GM18517 (cell line): ENCODE data around the gene MERTK.
"Not testable (repeated sequence)": the region's sequence is repeated elsewhere in the genome, so short reads cannot be mapped to it uniquely, and the experiment has no call there.

Experiments used
- ATAC-seq: cut with Tn5 transposase; IDR thresholded peaks from one replicate; pipeline ENCODE4 v1.9.1; 2021; ENCODE audit warnings: mild to moderate bottlenecking, moderate library complexity; ENCODE audit not compliant: unreplicated experiment

MERTK gene

DNA sequence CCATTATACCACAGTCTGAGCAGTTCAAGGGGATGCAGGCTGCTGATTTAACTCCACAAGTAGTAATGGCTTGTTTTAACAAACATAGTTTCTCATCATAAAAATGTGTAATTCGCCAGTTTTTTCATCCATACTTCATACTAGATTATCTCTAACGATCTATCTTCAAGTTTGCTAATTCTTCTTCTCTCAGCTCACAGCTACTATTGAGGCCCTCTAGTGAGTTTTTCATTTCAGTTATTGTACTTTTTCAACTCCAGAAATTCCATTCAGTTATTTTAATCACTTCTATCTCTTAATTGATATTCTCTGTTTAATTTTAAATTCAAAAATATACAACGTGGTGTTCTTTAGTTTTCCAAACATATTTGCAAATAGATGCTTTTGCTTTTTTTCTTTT is 136.5 kb downstream of the MERTK start:
- no peak for ATAC-seq

DNA sequence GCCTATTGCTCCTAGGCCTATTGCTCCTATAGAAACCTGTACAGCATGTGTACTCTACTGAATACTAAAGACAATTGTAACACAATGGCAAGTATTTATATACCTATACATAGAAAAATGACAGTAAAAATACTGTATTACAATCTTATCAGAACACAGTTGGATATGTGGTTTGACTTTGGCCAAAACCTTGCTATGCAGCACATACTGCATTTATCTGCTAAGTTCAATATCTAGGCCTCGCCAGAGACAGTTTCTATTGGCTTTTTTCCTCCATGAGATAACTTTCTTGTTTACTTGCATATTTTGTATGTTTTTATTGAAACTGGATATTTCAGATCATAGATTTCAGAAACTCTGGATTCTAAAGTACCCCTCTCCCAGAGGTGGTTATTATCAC is 137.4 kb downstream of the MERTK start:
- no peak for ATAC-seq

DNA sequence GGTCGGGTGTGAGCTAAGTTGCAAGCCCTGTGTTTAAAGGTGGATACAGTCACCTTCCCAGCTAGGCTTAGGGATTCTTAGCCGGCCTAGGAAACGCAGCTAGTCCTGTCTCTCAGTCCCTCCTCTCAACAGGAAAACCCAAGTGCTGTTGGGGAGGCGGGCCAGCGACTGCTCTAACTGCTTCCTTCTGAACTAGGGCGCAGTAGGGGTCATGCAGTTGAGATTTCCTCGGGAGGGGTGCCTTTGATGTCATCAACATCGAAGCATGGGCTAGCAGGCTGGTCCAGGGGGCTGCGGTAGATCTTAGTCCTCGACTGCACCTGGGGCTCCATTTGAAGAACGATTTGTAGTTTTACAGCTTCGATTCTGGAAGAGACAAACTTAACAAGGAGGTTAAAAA is 141.1 kb downstream of the MERTK start:
- not testable (repeated sequence) for ATAC-seq

DNA sequence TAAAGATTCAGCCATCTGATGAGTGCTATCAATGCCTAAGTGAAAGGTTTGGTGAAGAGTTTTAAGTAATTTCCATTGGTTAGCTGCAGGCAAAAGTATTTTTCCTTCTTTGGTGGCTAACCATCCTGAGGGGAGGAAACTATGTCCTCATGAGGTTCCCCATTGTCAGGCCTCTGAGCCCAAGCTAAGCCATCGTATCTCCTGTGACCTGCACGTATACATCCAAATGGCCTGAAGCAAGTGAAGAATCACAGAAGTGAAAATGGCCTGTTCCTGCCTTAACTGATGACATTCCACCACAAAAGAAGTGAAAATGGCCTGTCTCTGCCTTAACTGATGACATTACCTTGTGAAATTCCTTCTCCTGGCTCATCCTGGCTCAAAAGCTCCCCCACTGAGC is 141.7 kb downstream of the MERTK start:
- ATAC-seq: not testable (repeated sequence)

DNA sequence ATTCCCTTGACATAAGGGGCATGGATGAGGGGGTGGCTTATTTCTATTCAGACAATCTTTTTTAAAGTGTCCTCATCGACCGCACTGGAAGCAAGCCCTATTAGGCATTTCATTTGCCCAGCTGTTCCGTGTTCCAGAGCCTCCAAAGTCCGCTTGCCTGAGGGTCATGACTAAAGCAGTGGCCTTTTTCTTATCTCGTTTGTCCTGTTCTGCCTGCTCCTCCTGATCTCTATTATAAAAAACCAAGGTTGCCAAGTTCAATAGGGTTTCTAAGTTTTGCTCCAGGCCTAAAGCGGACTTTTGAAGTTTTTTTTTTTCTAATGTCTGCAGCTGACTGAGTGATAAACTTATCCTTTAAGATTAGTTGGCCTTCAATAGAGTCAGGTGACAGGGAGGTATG is 143.1 kb downstream of the MERTK start:
- ATAC-seq: not testable (repeated sequence)

DNA sequence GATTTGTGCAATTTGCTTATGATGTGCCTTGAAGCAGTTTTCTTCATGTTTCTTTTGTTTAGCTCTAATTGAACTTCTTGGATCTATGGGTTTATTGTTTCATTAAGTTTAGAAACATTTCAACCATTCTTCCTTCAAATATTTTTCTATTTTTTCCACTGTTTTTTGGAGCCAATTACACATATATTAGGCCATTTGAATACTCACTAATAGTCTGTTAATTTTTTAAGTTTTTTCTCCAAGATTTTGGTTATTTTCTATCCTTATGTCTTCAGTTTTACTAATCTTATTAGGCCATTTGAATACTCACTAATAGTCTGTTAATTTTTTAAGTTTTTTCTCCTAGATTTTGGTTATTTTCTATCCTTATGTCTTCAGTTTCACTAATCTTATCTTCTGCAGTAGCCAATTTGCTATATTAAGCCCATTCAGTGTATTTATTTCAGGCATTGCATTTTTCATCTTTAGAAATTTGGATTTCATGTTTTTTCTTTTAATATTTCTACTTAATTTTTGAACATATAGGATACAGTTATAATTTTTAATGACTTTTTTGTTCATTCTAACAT is 147.1 kb downstream of the MERTK start:
- no peak for ATAC-seq

DNA sequence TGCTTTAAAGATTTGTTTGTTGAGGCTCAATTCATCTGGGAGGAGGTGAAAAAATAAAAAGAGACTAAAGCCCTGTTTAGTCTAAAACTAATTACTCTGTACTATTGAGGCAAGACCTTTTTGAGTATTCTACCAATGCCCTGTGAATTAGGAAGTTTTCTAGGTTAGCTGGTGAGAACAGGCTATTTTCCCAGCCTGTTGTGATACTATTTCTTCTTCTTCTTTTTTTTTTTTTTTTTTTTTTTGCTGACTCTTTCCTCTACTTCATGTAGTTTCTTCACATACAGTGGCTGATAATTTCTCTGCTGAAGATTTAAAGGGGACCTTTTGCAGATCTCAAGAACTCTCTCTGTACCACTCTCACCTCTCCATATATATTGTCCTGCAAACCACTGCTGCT is 147.8 kb downstream of the MERTK start:
- no peak for ATAC-seq

DNA sequence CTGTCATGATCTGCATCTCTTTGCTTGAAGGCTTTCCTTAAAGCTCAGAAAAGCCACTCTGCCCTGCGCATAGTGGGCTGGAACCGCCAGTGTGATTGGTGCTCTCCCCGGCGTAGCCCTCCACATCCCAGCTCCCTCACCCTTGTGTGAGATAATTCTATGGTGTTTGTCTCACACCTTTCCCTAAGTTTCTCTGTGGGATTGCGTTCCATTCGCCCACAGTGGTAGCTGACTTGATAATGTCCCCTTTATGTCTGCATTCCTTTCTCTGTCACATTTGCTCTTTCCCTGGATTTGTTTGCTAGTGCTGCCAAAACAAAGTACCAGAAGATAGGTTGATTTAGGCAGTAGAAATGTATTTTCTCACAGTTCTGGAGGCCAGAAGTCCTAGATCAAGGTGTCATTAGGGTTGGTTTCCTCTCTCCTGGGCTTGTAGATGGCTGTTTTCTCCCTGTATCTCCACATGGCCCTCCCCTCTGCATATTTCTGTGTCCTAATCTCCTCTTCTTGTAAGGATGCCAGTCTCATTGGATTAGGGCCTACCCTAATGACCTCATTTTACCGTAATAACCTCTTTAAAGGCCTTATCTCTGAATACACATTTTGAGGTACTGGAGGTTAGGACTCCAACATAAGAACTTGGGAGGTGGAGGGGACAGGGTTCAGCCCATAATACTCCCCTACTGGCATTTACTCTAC is 149.3 kb downstream of the MERTK start:
- no peak for ATAC-seq

DNA sequence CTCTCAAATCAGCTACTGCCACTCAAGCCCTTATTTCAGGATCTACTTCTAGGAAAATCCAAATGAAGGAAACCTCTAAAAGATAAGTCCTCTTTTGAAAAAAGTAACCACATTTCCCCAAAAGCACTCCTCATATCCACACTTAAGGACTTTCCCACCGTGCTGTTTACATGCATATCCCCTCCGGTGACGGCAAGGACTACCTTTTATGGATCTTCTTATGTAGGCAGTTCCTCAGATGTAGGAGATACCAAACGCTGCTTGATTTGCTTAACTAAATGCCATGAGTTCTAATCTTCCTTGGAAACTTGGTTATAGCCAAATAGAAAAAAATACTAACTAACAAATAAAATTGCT is 149.8 kb downstream of the MERTK start:
- ATAC-seq: no peak

DNA sequence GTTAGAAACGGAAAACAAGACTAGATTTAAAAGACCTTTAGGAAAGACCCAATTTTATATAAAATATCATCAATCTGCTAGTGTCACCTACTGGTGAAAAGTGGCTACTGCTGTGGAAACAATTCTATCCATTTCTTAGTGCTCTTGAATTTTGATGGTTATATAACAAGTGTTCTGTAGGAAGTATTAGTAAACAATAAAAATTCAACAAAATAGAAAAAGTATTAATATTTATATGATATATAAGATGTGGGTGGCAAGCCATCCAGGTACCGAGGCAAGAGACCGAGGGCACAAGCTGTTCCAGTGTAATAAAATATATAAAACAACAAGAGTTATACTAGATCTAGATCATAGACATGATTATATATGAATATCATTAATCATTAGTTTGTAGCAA is 150.5 kb downstream of the MERTK start:
- no peak for ATAC-seq

DNA sequence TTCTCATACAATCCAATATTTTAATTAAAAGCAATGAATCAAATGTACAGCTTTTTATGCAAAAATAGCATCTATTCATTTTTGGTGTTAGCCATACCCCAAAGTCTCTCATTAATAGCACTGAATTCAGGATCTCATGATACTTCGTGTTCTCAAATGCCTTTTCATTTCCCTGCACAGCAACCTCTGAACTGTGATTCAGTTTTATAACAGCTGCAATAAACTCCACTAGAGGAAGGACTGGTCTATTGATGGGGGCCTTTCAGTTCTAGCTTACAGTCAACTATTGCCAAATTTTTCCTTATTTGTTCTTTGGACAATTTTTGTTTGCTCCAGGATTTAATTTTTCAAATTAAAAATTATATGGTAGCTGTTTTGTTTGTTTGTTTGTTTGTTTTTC is 151.9 kb downstream of the MERTK start:
- no peak for ATAC-seq

DNA sequence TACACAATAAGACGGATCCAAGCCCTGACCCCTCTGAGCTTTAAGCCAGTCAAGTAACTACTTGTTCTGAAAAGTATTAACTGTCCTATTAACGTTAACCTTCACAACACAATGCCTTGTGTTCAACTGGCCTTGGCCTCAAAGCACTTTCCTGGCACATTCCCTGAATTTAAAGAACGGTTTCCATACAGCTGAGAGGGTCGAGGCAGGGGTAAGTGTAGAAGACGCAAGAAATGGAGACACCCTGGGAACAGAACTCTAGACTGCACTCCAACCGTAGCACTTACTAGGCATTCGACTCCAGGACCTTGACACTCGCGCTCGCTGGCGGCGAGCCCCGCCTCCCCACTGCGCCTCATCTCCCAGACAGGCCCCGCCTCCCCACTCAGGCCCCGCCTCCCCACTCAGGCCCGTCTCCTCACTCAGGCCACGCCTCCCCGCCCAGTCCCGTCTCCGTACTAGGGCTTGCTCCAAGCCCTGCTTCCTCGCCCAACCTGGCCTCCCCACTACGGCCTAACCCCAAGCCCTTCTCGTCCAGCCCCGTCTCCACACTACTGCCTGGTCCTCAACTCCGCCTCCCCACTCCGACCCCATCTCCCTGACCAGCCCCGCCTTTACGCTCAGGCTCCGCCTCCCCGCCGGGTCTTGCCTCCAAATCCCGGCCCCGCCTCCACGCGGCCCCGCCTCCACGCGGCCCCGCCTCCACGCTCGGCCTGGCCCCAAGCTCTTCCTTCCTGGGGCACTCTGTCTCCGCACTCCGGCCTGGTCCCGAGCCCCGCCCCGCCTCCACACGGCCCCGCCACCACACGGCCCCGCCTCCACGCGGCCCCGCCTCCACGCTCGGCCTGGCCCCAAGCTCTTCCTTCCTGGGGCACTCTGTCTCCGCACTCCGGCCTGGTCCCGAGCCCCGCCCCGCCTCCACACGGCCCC is 155.8 kb downstream of the MERTK start:
- peak; percentile 59 for ATAC-seq

DNA sequence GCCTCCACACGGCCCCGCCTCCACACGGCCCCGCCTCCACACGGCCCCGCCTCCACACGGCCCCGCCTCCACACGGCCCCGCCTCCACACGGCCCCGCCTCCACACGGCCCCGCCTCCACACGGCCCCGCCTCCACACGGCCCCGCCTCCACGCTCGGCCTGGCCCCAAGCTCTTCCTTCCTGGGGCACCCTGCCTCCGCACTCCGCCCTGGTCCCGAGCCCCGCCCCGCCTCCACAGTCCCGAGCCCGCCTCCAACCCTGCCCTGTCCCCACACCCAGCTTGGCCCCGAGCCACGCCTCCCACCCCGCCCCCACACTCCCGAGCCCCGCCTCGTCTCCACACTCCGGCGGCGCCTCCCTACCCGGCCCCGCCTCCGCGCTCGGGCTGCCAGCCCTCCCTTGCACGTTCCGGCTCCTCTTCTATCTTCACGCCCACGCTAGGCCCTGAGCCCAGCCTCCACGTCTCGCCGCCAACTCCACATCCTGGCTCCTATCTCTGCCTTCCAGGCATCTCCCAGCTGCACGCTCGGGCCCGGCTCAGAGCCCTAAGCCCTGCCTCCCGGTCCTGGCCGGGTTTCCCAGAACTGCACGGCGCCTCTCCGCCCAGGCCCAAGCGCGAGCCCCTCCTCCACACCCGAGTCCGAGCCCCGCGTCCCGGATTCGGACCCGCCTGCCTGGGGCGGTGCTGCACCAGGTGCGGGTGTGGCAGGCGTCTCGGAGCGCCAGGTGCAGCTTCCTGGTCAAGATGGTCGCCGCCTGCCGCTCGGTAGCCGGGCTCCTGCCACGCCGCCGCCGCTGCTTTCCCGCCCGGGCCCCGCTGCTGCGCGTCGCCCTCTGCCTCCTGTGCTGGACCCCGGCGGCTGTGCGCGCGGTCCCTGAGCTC is 156.7 kb downstream of the MERTK start, which contains the start of gene TMEM87B:
TMEM87B (plus strand) TSS at position 423 of the 883 bp plus-strand sequence; CDS start at position 746, 323 bp downstream.
- ATAC-seq: peak; percentile 57

DNA sequence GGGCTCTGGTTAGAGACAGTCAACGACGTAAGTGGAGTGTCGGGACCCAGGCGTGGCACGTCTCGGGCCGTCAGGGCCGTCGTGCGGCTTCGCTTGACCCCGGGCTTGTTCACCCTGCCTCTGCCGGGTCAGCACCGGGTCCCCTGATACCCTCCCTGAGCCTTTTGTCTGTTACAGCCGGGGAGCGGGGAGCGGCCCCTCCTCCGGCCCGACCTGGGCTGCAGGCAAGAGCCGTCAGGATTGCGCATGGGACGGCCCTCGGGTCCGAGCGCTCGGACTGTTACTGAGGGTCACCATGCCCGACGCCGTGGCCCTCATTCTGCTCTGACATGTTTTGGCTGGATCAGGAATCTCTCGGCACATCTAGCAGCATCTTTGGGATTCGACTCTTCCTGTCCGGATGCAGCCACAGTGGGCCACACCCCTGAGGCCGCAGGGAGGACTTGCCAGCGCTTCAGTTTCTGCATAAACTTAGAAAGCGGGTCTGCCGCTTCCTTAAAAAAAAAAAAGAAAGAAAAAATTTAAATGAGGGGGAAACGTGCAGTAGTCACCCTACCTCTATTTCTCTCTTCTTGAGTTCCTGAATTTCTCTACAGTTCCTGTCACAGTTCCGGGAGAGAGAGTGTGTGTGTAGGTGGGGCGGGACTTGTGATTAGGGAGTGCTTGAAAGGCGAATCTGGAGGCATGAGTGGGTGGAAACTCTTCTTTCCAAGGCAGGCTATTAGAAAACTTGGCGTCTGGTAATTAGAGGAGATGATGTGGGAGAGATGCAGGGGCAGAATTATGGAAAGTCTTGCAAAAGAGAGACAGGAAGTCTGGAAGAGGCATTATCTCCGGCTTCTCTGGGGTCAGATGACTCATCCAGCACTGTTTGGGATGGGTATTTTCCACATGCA is 157.6 kb downstream of the MERTK start:
- ATAC-seq: peak; percentile 7

DNA sequence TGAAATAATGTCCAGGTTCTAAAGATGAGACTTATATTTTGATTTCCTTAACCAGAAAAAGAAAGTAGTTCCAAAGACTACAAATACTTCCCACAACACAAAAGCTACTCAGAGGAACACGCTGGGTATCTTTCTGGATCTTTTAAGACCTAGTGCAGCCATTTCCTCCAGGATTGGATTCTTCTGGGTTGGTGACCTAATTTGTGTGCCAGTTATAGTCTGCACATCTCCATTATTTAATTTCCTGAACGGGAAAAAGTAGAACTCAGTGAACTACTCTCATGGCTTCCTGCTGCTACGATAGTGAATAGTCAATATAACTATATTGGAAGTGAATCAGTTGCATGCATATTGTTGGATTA is 158.2 kb downstream of the MERTK start:
- ATAC-seq: no peak

DNA sequence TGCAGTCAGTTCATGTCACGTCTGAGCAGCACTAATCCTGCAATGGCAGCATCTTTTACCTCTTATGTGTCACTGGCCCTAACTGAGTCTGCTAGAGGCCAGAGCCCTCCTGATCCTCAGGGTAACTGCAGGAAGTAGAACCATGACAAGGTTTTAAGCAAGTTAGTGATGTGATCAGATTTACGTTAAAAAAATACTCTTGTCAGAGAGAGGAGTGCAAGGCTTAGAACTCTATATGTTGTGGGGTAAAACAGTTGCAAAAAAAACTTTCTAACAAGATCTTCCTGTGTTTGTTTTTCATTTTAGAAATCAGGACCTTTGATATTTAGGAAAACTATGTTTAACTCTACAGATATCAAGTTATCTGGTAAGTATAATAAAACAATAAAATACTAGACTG is 161.3 kb downstream of the MERTK start:
- ATAC-seq: no peak

DNA sequence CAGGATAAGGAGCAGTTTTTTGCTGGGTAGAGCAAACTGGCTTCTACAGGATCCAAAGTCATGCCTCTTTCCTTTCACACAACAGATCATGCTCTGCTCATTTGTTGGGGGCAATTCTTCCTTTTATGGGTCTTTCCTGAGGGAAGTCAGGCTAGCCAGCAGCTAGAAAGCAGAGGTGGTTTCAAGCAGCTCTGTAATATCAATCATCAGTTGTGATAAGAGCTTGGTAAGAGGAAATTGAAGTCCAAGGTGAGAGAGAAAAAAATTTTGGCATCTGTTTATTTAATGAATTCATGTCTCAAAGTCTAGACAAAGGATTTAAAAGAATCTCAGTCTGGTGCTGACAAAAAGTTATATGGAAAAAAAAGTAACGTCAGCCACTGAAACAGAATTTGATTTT is 162.9 kb downstream of the MERTK start:
- ATAC-seq: no peak

DNA sequence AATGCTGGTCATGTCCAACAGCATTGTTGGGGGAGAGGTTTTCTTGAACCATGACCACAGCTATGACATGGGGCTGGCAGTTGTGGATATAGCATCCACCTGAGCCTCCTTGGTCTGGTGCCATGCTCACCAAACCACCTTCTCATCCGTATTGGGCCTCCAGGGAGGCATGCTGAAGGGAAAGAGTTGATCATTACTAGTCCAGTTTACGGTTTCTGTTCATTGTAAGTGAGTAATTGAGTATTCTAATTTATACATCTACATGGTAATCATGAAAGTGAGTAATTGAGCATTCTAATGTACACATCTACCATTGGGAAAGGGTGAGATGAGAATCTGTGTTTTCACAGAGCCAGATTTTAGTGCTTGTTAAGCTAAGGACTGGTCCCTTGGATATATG is 163.4 kb downstream of the MERTK start:
- no peak for ATAC-seq

DNA sequence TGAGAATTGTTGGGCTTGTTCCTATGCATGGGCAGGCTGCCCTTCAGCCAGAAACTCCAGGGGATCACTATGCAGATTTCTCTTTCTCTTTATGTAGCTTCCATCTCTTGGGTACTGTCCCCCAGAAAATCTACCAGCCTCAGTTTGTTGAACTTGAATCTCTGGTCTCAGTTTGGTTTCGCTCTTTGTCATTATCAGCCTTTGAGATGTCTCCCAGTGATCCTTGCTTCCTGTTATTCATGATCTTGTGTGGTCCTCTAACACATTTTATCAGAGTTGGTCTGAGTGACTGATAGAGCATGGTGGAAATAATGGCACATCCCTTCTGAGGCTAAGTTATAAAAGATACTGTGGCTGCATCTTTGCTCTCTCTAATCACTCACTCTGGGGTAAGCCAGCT is 164.5 kb downstream of the MERTK start:
- ATAC-seq: no peak

DNA sequence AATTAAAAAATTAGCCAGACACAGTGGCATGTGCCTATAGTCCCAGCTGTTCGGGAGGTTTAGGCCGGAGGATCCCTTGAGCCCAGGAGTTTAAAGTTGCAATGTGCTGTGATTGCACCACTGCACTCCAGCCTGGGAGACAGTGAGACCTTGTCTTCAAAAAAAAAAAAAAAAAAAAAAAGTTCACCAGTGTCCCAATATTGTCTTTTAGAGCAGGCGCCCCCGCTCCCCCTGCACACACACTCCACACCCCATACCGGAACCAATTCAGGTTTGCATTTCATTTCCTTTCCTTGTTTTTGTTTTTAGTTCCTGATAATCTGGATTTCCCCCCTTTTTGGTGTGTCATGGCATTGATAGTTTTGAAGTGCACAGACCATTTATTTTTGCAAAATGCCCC is 167.1 kb downstream of the MERTK start:
- ATAC-seq: no peak
